Mesenchymal stem cell (in vitro differentiated cells and primary cell): Measurements from ENCODE around the gene ROPN1B.
A peak's percentile ranks its signal among the peaks of the same experiment; 100 is the strongest.

Experiments used
- DNase-seq: peaks from one replicate; pipeline ENCODE4 v3.0.0-alpha.2; 2013
- H2AFZ ChIP-seq: one replicate; pipeline ENCODE4 v1.6.1; 2013; ENCODE audit warnings: low read depth, mild to moderate bottlenecking, control low read depth, inconsistent platforms, low read length, moderate library complexity
- H2AK5ac ChIP-seq: 2 replicates; pipeline ENCODE4 v1.6.1; 2013; ENCODE audit warnings: low read length, moderate library complexity, mild to moderate bottlenecking, inconsistent platforms; ENCODE audit not compliant: severe bottlenecking
- H2BK120ac ChIP-seq: one replicate; pipeline ENCODE4 v1.6.1; 2013; ENCODE audit warnings: low read depth, mild to moderate bottlenecking, inconsistent platforms, low read length, moderate library complexity
- H2BK12ac ChIP-seq, 2 experiments: one replicate each; pipeline ENCODE4 v1.6.1; 2013; ENCODE audit warnings: inconsistent platforms in 2 of 2, low read length in 2 of 2, mild to moderate bottlenecking in 2 of 2, moderate library complexity in 2 of 2, control low read depth in 1 of 2
- H2BK15ac ChIP-seq: one replicate; pipeline ENCODE4 v1.6.1; 2013; ENCODE audit warnings: mild to moderate bottlenecking, low read depth, inconsistent platforms; ENCODE audit not compliant: poor library complexity, severe bottlenecking
- H2BK5ac ChIP-seq: 2 replicates; pipeline ENCODE4 v1.6.1; 2013; ENCODE audit warnings: low read depth, mild to moderate bottlenecking, low read length, control low read depth, inconsistent platforms; ENCODE audit not compliant: poor library complexity, severe bottlenecking
- H3K14ac ChIP-seq, 2 experiments: one replicate each; pipeline ENCODE4 v1.6.1; 2013; ENCODE audit warnings: inconsistent platforms in 2 of 2, low read length in 2 of 2, control low read depth in 1 of 2, mild to moderate bottlenecking in 1 of 2, moderate library complexity in 1 of 2
- H3K18ac ChIP-seq, 2 experiments: one replicate each; pipeline ENCODE4 v1.6.1; 2013; ENCODE audit warnings: inconsistent platforms in 2 of 2, low read length in 2 of 2, control low read depth in 1 of 2, low read depth in 1 of 2, mild to moderate bottlenecking in 1 of 2
- H3K23ac ChIP-seq, 2 experiments: one replicate each; pipeline ENCODE4 v1.6.1; 2013; ENCODE audit warnings: inconsistent platforms in 2 of 2, low read length in 2 of 2, mild to moderate bottlenecking in 2 of 2, moderate library complexity in 2 of 2, control low read depth in 1 of 2
- H3K27ac ChIP-seq: 2 replicates; pipeline ENCODE4 v1.5.1; 2013; ENCODE audit warnings: mild to moderate bottlenecking, moderate library complexity, low read length, control low read depth, inconsistent platforms; ENCODE audit not compliant: poor library complexity, severe bottlenecking
- H3K27me3 ChIP-seq, 2 experiments: 2 replicates each; pipeline versions ENCODE4 v1.6.1 to v1.7.0; 2013; ENCODE audit warnings: low read length in 2 of 2, mild to moderate bottlenecking in 2 of 2, moderate library complexity in 2 of 2, control low read depth in 1 of 2, inconsistent platforms in 1 of 2; ENCODE audit not compliant: control insufficient read depth in 1 of 2, insufficient read depth in 1 of 2
- H3K36me3 ChIP-seq, 2 experiments: 2 replicates each; pipeline versions ENCODE4 v1.6.1 to v1.7.0; 2013; ENCODE audit warnings: low read length in 2 of 2, control low read depth in 1 of 2, inconsistent platforms in 1 of 2, low read depth in 1 of 2, mild to moderate bottlenecking in 1 of 2; ENCODE audit not compliant: insufficient read depth in 2 of 2, control insufficient read depth in 1 of 2
- H3K4ac ChIP-seq, 2 experiments: one replicate each; pipeline ENCODE4 v1.6.1; 2013; ENCODE audit warnings: inconsistent platforms in 2 of 2, low read length in 2 of 2, mild to moderate bottlenecking in 2 of 2, moderate library complexity in 2 of 2, control low read depth in 1 of 2, low read depth in 1 of 2
- H3K4me1 ChIP-seq: 2 replicates; pipeline ENCODE4 v1.6.1; 2013; ENCODE audit warnings: low read depth, low read length, control low read depth; ENCODE audit not compliant: control insufficient read depth, insufficient read depth
- H3K4me2 ChIP-seq: 2 replicates; pipeline ENCODE4 v1.6.1; 2013; ENCODE audit warnings: low read length, mild to moderate bottlenecking, inconsistent platforms; ENCODE audit not compliant: poor library complexity, severe bottlenecking
- H3K4me3 ChIP-seq, 2 experiments: 2 replicates each; pipeline versions ENCODE4 v1.5.1 to v1.7.0; 2013; ENCODE audit warnings: low read length in 2 of 2, mild to moderate bottlenecking in 2 of 2, control low read depth in 1 of 2, low read depth in 1 of 2; ENCODE audit not compliant: insufficient read depth in 1 of 2
- H3K79me1 ChIP-seq: replicated peaks from 2 replicates; pipeline ENCODE4 v1.6.1; 2013; ENCODE audit warnings: mild to moderate bottlenecking, control low read depth, low read length, inconsistent platforms; ENCODE audit not compliant: poor library complexity, severe bottlenecking
- H3K9ac ChIP-seq: 2 replicates; pipeline ENCODE4 v1.7.0; 2013; ENCODE audit warnings: mild to moderate bottlenecking, low read length, moderate library complexity
- H3K9me3 ChIP-seq: 2 replicates; pipeline ENCODE4 v1.7.0; 2013; ENCODE audit warnings: mild to moderate bottlenecking, low read length; ENCODE audit not compliant: control insufficient read depth
- H4K8ac ChIP-seq: one replicate; pipeline ENCODE4 v1.6.1; 2013; ENCODE audit warnings: inconsistent platforms, mild to moderate bottlenecking, low read length, moderate library complexity
- H4K91ac ChIP-seq: one replicate; pipeline ENCODE4 v1.6.1; 2013; ENCODE audit warnings: mild to moderate bottlenecking, low read length, inconsistent platforms
- WGBS: methylation state at CpG from one replicate; pipeline ENCODE4 v1.1.7; 2013; ENCODE audit warnings: mixed read lengths; 5-methylcytosine and 5-hydroxymethylcytosine counted together

ROPN1B gene

DNA sequence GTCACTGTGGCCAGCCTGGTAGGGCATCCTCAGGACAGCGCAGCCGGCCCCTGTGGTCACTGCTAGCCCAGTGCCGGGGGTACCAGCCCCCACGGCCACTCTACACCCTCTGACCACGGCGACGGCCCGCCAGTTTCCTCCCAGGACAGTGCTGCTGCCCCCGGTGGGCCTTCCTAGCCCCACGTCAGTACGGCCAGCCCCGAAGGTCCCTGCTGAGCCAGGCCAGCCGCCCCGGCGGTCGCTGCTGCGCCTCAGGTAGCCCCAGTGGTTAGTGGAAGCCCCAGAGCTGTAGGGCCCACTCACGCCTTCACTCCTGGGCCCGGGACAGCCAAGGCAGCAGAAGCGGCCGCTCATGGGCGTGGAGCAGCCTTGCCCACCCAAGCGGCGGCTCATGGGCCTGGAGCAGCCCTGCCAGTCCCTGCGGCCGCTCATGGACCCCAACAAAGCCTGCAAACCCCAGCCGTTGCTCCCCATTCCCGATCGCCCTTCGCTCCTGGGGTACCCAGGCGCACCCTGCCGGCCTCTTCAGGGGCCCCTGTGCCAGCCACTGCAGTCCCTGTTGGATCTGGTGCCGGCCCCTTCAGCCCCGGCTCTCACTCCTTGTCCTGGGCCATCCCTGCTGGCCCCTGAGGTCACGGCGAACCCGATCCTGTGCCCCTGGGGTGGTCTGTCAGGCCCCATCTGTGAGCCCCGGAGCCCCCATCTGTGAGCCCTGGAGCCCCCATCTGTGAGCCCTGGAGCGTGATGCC, 9.5 kb upstream of the ROPN1B start:
- H2BK12ac ChIP-seq, result no peak overlapping the region
- WGBS, result 91% methylated on average over 39 of the region's 39 CpGs

DNA sequence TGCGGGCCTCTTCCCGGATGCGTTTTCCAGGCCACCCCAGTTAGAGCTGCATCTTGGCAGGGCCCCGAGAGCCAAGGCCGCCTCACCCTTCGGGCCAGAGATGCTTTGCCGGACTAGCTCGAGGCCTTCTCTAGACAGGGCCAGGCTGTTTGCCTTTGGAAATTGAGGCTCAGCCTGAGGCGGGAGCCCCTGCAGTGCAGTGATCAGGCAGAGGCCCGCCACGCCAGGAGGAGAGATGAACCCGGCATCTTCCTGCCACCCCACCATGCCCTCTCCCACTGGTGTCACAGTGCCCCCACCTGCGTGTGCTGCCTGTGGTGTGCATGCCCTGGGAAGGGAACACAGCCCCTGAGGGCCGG, 8.9 kb upstream of the ROPN1B start:
- Histone ChIP-seq H3K4ac (no peak overlapping the region), H3K18ac (no peak overlapping the region), H3K27me3 (peaks cover 31 to 69% of the 10 kb centered on the region in 2 experiments), H3K79me1 (no peaks in the 10 kb centered on the region), H3K9me3 (peaks cover 9% of the 10 kb centered on the region), H2BK15ac (no peak overlapping the region), H3K27ac (no peak overlapping the region), H2BK12ac (no peak overlapping the region), H2BK5ac (no peak overlapping the region), H3K9ac (no peak overlapping the region), H3K4me3 (no peak overlapping the region), H4K8ac (no peak overlapping the region), H2AK5ac (no peak overlapping the region), H3K23ac (no peak overlapping the region), H3K36me3 (no peaks in the 10 kb centered on the region), H3K4me2 (no peak overlapping the region), H4K91ac (no peak overlapping the region), H3K4me1 (no peaks in the 10 kb centered on the region), H2AFZ (no peak overlapping the region), H2BK120ac (no peak overlapping the region), H3K14ac (peak overlapping the region in 1 of 2 experiments; percentile 53)
- no peak for DNase-seq
- WGBS, result 87% methylated on average over 14 of the region's 14 CpGs

More for the DNA sequence above, 9.5 kb upstream of the ROPN1B start:
- Histone ChIP-seq H2AFZ (no peak overlapping the region), H2BK5ac (no peak overlapping the region), H3K27ac (no peak overlapping the region), H3K18ac (no peak overlapping the region), H3K27me3 (peaks cover 27 to 67% of the 10 kb centered on the region in 2 experiments), H2BK120ac (no peak overlapping the region), H3K23ac (no peak overlapping the region), H2BK15ac (no peak overlapping the region), H3K4me2 (no peak overlapping the region), H2AK5ac (no peak overlapping the region), H3K36me3 (no peaks in the 10 kb centered on the region), H4K91ac (no peak overlapping the region), H3K4me1 (no peaks in the 10 kb centered on the region), H3K9ac (no peak overlapping the region), H3K9me3 (peaks cover 5% of the 10 kb centered on the region), H3K79me1 (no peaks in the 10 kb centered on the region), H4K8ac (no peak overlapping the region), H3K4me3 (no peak overlapping the region), H3K4ac (no peak overlapping the region), H3K14ac (no peak overlapping the region)
- no peak for DNase-seq

DNA sequence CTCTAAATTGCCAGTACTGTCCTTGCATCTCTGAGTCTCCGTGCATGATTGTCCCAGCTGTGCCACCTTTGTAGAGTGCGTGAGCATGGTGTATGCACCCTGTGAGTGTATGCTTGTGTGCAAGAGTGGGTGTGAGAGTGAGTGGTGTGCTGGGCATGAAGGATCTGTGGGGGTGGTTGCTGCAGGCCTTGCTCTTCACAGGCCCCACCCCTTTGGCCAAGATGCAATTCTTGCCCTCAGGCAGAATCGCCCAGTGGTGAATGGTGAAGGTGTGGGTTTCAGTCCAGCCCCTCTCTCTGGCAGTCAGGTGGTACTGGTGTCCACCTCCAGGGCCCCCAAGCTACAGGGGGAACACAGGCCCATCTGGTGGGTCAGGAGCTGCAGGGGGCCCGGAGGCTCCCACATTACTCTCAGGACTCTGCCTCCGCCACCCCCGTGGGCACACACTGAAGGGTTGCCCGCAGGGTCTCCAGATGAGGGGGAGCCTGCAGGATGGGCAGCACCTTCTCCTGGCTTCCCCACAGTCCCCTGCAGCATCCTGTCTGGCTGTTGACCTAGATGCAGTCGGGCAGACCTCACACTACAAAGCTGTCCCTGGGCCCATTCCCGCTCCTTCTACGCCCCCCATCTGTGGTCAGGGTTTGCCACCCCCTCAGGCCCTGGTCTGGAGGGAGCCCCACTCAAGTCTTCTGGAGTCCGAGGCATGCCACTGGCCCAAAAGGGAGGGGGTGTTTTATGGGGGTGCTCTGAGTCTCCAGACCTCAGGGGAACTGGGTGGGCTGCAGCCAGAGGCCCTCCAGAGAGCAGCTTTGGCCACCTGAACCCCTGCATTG, 8.3 kb upstream of the ROPN1B start:
- Histone ChIP-seq H3K27ac (no peak overlapping the region), H3K9me3 (peaks cover 9% of the 10 kb centered on the region), H4K91ac (no peak overlapping the region), H3K79me1 (no peaks in the 10 kb centered on the region), H2BK15ac (no peak overlapping the region), H2BK12ac (no peak overlapping the region), H2AK5ac (no peak overlapping the region), H3K27me3 (peaks cover 27 to 69% of the 10 kb centered on the region in 2 experiments), H3K4me2 (no peak overlapping the region), H3K9ac (no peak overlapping the region), H3K4me3 (no peak overlapping the region), H2AFZ (no peak overlapping the region), H3K23ac (no peak overlapping the region), H4K8ac (no peak overlapping the region), H3K36me3 (no peaks in the 10 kb centered on the region), H3K4me1 (no peaks in the 10 kb centered on the region), H3K14ac (peak overlapping the region in 1 of 2 experiments; percentile 53), H2BK120ac (no peak overlapping the region), H3K18ac (no peak overlapping the region), H3K4ac (no peak overlapping the region), H2BK5ac (no peak overlapping the region)
- WGBS, result 89% methylated on average over 11 of the region's 11 CpGs
- no peak for DNase-seq

DNA sequence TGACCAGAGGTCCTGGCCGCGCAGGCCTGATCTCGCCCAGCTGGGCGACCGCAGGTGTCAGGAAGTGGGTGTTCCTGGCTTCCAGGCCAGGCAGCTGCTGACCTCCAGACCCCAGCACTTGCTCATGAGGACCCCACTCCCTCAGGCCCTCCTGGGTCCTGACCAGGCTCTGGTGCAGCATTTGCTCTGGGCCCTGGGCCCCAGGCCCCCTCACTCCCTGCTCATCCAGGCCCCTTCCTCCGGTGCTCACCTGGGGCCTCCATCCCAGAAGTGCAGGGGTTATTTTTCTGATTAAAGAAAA, 7.7 kb upstream of the ROPN1B start:
- WGBS, result 77% methylated on average over 5 of the region's 6 CpGs
- Histone ChIP-seq H3K9ac (no peak overlapping the region), H3K18ac (no peak overlapping the region), H3K4me3 (peak overlapping the region in 1 of 2 experiments; percentile 16), H3K23ac (no peak overlapping the region), H3K4me2 (no peak overlapping the region), H3K4ac (no peak overlapping the region), H2BK120ac (no peak overlapping the region), H2AK5ac (no peak overlapping the region), H2BK15ac (no peak overlapping the region), H3K27me3 (peaks cover 32 to 68% of the 10 kb centered on the region in 2 experiments), H3K79me1 (no peaks in the 10 kb centered on the region), H4K8ac (no peak overlapping the region), H2BK5ac (no peak overlapping the region), H4K91ac (no peak overlapping the region), H3K36me3 (no peaks in the 10 kb centered on the region), H2BK12ac (no peak overlapping the region), H3K9me3 (peaks cover 9% of the 10 kb centered on the region), H3K27ac (no peak overlapping the region), H3K4me1 (no peaks in the 10 kb centered on the region), H2AFZ (no peak overlapping the region), H3K14ac (no peak overlapping the region)
- DNase-seq, result no peak
